ENCODE measurements around the gene DRAM2.
A peak's percentile ranks its signal among the peaks of the same experiment; 100 is the strongest.

DRAM2 gene

DNA sequence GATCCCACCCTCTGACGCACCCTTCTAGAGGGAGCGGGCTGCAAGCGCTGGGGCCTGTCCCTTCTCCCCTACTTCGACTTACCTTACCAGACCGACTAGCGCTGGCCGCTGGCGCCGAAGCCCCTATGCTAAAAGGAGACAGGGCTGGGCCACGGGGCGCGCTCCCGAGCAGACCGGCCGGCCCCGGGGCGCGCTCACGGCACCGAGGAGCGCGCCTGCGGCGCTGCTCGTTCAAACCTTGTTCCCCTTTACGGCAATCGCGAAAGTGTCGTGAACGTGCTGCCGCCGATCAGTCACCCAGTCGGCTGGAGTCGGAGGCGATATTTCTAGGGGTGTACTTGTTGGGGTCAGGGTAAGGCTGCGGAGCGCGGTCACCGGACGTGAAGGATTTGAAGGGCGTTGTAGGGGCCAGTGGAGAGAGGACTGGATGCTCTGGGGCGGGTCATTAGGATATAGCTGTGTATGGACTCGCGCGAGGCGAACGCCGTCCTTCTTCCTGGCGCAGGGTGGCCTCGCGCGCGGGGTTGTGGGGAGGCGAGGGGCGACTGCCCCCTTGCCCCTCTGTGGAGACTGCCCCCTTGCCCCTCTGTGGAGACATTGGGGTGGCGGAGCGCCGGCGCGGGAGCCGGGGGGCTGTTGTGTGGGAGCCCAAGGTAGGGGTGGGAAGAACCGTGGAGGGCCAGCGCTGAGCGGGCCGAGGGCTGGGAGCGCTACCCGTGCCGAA lies at the start of gene DRAM2, which contains the start of gene CEPT1:
TSS of gene DRAM2 (minus strand) at position 138 of the 724 bp plus-strand sequence. CDS start 8,539 bp downstream, outside the sequence.
TSS of gene CEPT1 (plus strand) at position 268 of the 724 bp plus-strand sequence. CDS start 7,492 bp downstream, outside the sequence.
- DNase-seq: peak; percentile 94

DNA sequence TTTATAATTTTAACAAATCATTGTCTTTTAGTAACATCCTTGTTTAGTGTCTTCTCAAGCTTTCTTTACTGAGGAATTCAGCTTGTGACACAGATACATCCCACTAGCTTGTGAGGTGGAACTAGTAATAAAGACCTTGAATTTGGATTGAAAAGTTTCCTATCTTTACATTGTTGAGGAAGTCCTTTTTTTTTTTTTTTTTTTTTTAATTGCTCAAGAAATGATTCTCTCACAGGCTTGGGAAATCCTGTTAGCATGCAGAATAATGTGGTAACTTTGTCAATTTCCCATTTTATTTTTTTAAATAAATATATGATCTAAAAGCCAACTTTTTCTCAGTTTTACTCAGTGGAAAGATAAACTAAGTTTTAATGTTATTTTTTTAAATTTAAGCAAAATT lies 44.8 kb upstream of the DRAM2 start:
- no peak for DNase-seq

DNA sequence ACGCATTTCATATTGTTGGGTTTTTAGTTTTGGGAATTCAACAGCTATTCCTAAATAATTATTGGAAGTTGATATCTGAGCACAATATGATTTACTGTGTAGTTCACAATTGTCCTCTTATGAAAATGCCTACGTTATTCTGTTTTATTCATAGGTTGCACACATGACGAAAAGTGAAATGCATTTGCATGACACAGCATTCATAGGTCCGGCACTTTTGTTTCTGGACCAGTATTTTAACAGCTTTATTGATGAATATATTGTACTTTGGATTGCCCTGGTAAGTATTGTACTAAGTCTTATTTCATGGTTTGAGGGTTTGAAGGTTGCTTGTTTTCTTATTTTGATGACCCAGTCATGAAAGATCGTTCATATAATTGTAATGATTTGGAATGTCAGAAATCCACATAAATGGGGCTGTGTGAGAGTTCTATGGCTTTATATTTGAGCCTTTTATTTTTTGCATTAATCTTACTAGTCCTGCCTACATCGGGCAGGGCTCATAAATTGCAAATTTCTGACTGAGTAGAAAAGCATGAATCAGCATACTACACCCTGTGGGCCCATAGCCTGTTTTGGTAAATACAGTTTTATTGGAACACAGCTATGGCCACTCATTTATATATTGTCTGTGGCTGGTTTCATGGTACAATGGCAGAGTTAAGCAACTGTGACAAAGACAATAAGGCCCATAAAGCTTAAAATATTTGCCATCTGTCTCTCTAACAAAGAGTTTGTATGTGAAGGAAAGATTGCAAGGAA lies 43.6 kb upstream of the DRAM2 start:
- DNase-seq: no peak

DNA sequence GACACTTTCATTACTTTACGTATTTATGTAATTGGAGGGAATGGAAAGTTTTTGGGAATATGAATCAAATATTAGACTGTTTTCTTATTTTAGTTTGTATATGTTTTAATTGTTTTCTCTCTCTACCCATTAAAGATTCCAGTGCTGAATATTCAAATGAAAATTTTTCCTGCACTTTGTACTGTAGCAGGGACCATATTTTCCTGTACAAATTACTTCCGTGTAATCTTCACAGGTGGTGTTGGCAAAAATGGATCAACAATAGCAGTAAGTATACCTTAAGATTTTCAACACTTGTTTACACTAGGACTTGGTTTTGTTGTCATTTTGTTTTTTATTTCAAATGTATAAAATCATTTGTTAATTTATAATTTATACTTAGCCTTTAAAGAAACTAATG lies 42.2 kb upstream of the DRAM2 start:
- no peak for DNase-seq

DNA sequence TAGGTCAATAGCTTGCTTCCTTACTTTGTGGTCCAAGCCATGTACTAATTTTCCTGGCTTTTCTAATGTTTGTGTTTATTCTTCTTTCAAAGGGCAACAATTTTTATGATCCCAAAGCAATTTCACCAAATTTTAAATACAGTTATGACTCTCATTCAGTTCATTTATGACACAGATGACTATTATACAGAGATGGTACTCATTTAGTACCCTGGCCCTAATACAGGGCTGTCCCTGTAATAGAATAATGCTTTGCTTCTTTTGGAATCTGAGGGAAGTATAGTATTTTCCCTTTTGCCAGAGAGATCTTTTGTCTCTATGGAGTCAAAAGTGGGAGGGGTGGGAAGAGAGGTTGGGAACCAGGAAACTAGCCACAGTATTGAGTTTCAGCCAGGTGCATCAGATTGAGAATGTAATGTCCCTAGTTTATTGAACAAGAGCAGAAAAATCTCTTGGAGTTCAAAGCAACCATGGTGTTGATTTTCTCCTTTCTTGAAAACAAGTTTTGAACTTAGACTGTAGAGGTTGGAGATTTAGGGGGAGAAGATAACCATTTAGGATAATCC lies 40.2 kb upstream of the DRAM2 start:
- DNase-seq: no peak

DNA sequence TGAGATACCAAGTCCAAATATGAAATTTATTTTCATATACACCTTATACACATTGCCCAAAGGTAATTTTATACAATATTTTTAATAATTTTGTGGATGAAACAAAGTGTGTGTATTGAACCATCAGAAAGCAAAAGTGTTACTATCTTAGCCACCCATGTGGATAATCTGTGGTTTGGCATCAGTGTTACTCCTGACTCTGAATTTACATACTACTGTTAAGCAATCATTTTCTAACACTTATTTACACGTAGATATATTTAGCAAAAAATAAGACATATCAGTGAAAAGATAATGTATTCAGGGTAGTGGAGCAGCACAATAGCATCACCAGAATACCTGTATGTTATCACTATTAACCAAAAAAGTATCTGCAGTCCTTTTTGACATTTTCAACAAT lies 36.8 kb upstream of the DRAM2 start:
- no peak for DNase-seq

DNA sequence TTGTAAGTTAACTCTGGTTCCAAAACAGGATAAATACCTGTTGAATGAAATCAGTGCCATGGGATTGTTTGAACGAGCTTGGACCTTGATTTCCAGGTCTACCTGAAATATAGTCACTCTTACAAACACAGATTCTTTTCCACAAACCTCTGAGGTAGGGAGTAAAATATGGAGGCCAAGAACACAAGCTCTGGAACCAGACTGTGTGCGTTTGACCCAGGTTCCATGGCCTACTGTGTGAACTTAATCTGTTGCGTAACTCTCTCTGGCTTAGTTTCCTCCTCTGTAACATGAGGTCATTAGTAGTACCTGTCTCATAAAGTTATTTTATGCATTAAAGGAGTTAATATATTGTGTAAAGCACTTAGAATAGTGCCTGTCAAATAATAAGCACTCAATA lies 35.5 kb upstream of the DRAM2 start:
- no peak for DNase-seq

DNA sequence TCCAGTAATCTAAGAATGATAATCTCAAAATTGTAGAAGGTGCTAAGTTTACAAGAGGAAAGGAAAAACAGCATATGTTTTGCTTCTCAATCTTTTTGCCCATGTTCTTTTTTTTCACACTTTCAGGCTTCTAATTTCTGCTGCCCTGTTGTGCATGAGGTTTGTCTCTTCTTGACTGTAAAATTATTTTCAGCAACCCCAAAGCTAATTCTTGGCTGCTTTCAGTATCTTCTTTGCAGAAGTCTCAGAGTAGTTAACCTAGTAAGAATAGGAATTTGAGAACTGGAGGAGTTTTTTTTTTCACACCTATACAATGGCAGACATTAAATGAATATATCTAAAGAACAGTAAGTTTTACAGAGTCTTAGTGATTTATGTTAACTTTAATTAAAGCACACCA lies 34.2 kb upstream of the DRAM2 start:
- DNase-seq: no peak

DNA sequence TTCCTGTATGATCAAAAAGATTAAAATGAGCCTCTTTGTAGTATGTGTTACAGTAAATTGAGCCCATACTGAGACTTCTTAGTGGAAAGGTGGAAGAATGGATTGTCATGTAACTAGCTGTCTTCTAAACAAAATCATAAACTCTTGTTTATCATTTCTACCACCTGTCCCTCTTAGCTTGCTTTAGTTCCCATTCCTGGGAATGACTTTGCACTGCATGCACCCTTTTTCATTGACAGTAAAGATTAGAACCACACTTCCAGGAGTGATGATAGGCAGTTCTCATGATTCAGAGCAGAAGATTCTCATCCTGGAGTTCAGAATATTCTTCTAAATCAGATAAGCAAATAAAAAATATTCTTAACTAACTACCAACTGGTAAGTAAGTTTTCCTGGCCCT lies 32.6 kb upstream of the DRAM2 start:
- DNase-seq: no peak

DNA sequence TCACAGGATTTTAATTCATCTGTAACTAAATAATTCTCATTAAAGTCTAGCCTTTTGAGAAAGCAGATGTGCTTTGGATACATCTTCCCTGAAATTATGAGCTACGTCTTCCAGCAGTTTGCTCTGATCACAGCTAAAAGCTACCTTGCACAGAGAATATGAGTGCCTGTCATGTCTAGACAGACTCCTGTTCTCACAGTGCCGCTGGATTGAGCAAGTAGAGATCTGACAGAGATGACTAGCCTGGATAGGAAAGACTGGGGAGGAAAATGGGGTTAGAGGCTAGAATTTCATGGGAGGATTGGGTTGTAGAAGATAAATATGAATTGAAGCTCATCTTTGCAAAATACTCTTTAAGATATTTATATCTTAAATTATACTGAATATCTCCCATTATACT lies 24.3 kb upstream of the DRAM2 start:
- DNase-seq: no peak

DNA sequence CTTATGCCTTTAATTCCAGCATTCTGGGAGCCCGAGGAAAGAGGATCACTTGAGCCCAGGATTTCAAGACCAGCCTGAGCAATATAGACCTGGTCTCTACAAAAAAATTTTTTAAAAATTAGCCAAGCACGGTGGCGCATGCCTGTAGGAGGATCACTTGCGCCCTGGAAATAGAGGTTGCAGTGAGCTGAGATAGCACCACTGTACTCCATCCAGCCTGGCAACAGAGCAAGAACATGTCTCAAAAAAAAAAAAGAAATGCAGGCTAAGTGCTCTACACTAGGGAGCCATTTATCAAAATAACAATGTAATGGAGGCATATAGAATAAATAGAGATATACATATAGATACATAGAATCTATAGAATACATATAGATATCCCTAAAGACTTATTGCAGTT lies 23.5 kb upstream of the DRAM2 start:
- no peak for DNase-seq

DNA sequence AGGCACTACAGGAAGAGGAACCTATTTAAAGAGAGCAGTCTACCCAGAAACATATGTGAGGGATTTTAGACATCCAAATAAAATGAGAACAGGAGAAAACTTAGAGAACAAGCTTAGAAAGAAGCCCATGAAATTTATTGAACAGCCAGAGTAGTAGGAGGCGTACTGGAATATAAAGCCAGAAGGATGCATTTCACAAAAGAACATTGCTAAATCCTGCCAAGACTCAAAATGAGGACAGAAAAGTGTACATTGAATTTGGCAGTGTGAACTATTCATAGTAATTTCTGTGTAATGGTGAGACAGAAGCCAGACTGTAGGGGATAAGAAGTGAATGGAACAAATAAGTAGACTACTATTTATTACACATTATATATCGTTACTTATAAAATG lies 22.6 kb upstream of the DRAM2 start:
- DNase-seq: no peak

DNA sequence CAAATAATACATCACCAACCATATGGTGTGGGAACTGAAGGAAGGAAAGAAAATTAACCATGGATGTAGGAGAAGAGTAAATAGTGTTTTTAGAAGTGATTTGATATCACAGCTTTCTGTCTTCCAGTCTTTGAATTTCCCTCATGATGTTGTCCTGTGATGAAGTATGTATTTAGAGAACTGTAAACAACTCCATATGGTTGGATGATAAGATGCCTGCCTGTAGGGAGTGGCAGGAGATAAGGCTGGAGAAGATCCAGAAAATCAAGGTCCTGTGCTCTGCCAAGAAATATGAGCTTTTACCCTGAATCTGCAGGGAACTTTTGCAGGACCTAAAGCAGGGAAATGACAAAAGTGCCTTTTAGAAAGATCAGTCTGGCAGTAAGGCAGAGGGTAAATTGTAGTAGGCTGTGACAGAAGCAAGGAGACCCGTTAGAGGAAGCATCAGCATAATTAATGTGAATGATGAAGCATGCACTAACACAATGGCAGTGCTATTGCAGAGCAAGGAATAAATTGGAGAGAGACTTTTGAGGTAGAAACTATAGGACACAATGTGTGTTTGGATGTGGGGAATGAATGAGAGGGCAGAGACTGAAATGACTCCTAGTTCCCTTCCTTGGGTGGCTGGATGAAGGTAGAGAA lies 22.1 kb upstream of the DRAM2 start:
- DNase-seq: no peak

DNA sequence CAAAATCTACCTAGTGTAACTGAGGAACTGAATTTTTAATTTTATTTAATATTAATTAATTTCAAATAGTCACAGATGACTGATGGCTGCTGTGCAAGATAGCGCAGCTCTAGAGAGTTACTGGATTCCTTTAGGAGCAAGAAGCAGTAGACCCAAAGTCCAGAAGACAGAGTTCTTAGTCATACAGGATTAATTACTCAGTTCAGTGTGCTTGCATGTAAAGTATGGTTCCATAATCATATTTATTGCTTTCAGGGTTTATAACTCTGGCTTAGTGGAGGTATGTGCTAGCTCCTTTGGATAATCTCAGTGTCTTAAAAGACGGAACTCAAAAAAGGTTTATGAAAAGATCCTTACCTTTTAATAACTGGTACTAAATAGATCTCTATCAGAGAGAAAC lies 17.5 kb upstream of the DRAM2 start:
- no peak for DNase-seq

DNA sequence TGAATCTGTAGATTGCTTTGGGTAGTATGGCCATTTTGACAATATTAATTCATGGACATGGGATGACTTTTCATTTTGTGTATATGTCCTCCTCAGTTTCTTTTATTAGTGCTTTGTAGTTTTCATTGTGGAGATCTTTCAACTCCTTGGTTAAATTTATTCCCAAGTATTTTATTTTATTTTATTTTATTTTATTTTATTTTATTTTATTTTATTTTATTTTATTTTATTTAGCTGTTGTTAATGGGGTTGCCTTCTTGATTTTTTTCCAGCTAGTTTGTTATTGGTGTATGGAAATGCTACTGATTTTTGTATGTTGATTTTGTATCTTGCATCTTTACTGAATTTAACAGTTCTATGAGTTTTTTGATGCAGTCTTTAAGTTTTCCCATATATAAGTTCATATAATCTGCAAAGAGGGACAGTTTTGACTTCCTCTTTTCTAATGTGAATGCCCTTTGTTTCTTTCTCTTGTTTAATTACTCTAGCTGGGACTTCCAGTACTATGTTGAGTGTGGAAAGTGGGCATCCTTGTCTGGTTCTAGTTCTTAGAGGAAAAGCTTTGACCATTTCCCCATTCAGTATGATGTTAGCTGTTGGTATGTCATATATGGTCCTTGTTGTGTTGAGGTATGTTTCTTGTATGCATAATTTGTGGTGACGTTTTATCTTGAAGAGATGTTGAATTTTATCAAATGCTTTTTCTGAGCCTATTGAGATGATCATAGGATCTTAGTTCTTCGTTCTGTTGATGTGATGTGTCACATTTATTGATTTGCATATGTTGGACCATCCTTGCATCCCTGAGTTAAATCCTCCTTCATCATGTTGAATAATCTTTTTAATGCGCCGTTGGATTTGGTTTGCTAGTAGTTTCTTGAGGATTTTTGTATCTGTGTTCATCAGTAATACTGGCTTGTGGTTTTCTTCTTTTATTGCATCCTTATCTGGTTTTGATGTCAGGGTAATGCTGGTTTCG lies 14.4 kb upstream of the DRAM2 start:
- no peak for DNase-seq

DNA sequence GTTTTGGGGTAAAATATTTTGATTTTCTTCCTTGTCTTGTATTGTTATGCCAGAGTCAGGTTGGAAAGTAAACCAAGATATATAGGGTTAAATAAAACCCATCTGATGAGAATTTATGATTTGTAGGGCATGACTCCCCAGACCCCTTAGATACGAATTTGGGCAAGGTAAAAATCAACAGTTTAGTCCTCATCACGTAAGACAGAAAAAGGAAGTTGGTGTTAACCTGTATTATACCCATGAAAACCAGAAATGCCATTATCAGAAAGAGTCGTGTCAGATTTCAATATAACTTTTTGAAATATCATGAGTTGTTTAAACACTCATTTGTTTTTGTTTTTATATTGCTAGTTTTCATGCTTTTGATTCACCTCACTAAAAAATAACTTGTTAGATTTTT lies 11.9 kb upstream of the DRAM2 start:
- DNase-seq: no peak

DNA sequence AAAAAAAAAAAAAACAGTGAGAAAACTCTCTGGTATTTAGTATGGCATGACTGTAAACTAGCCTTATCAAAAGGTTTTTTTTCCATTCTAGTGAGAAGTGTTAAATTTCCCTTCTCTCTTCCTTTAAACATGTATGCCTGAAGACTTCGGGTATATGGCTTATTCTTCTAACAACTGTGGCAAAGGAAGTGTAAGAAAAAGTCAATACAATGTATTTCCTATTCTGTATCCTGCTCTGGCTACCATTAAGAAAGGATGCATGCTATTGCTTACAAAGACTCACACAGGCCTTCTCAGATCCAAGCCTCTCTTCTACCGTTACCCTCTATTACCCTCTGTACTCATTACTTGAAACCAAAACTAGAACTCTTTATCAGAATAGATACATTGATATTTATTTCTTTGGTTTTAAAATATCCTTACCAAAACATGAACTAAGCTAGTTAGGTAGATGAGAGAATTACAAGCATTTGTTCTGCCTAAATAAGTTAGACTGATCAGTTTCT lies 8.5 kb upstream of the DRAM2 start:
- DNase-seq: no peak

DNA sequence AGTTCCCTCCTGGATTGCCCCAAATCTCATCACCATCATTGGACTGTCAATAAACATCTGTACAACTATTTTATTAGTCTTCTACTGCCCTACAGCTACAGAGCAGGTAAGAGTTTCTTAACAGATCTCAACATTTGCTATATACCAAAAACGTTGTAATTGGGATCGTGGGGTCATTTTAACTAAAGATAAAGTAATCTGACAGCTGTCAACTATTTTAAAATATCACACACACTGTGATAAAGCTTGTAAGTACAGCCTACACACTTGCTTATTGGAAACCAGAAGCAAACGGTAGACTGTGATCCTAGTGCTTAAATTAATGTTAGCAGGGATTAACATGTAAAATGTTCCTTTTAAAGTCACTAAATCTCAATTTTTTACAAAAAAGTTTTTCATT lies 8.1 kb upstream of the DRAM2 start:
- DNase-seq: no peak

DNA sequence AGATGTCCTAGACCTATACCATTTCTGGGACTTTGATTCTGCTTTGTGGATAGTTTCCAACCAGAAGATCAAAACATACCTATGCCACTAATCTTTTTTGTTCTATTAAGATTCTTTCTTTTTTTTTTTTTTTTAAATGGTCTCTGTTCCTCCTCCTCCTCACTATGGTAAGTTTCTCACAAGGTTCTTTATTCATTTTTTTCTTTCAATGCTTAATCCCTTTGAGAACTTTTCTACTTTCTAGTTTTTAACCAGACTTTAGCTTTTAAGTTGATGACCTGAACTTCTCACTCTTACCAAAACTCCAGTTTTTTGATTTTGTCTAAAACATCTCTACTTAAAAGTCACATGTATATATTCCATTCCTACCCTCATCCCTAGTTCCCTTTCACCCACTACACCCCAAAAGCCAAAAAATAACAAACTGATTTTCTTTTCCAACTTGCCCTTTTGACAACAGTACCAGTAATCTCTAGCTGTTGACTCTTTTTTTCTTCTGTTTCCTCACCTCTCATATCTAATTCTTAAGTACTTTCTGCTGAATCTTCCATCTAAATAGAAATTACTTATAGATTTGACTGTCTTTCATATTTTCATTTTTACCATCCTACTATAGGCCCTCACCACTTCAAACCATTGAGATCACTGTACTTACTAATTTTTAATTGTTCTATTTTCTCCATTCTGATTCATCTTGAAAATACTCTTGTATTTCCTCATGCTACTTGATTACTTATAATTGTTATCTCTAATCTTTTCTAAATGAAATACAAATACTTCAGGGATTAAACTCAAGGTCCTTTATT lies 6.3 kb upstream of the DRAM2 start:
- no peak for DNase-seq

DNA sequence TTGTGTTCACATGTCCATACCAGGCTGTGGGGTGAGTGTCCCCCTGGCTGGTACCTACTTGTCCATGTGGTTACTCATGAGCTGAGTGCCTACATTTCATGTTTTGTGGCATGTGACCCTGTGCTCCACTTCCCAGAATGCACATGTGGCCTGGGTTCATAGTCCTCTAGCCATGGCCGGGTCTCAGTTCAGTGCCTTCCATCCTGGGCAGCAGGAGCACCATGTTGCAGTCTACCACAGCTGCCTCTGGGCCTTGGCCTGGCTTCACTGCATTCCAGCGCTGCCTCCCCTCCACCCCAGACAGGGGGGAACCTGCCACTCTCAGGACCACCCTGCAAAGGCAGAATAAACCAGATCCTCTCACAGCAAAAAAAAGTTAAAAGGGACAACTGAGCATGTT lies 5.6 kb upstream of the DRAM2 start:
- DNase-seq: no peak

DNA sequence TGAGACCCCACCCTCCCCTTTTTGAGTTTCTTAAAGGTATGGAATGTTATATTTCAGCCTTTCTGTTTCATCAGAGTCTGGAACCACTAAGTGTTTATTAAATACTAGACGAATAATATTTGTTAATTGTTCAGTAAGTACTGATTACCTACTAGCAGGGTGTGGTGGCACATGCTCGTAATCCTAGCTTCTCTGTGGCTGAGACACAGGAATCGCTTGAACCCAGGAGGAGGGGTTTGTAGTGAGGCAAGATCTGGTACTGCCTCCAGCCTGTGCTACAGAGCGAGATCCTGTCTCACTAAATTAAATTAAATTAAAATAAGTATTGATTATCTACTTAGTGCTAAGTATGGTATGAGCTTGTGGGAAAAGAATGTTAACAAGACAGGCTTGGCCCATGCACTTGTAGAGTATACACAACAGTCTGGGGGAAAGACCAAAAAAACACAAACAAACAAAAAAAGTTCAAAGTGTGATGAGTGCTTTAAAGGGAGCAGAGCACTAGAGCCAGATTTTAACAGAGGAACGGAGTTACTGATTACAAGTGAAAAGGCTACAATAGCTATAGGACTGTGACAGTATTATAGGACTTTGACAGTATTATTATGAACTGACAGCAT lies 2.6 kb upstream of the DRAM2 start:
- DNase-seq: no peak
